WTC11 (cell line): Measurements from ENCODE around the gene ADAMTS9. TPM values are rescaled to one million over a fixed set of nuclear protein-coding genes. Genes with fewer than 3 reads are reported as not detected.

Experiments used
- ATAC-seq: fragments of 200-7000 bp; cut with Tn5 transposase; 2 replicates; pipeline ENCODE4 v1.10.0; 2021; ENCODE audit warnings: mild to moderate bottlenecking, moderate library complexity
- CTCF ChIA-PET: fragments of 300-600 bp; sonication (Branson Sonifier 250); formaldehyde crosslinking; loops from one replicate; lab custom pipeline; 2021; ENCODE audit warnings: antibody characterized with exemption; lab: Charles Lee
- POLR2A ChIA-PET: fragments of 350-600 bp; sonication (Branson Sonifier 250); formaldehyde crosslinking; loops from one replicate; lab custom pipeline; 2021; ENCODE audit warnings: antibody characterized with exemption; lab: Charles Lee
- DNase-seq: peaks from one replicate; pipeline ENCODE4 v3.0.0; 2021; ENCODE audit warnings: low spot score
- H3K27ac Mint-ChIP-seq: 2 replicates; pipeline ENCODE4 v1.8.0; 2021; ENCODE audit warnings: mixed read lengths
- H3K27me3 Mint-ChIP-seq: 2 replicates; pipeline ENCODE4 v1.8.0; 2021; ENCODE audit warnings: low read depth, mild to moderate bottlenecking, moderate library complexity, mixed read lengths
- H3K36me3 Mint-ChIP-seq: 2 replicates; pipeline ENCODE4 v1.8.0; 2021; ENCODE audit warnings: mixed read lengths
- H3K4me1 Mint-ChIP-seq: 2 replicates; pipeline ENCODE4 v1.8.0; 2022; ENCODE audit warnings: mixed read lengths
- H3K4me3 Mint-ChIP-seq: 2 replicates; pipeline ENCODE4 v1.8.0; 2021; ENCODE audit warnings: mild to moderate bottlenecking, moderate library complexity, mixed read lengths
- H3K9me3 Mint-ChIP-seq: 2 replicates; pipeline ENCODE4 v1.8.0; 2021; ENCODE audit warnings: mixed read lengths
- KAT7 ChIP-seq: sonication (generic); formaldehyde crosslinking; IDR thresholded peaks from 2 replicates; pipeline ENCODE4 v1.8.1; 2023; ENCODE audit warnings: missing genetic modification reagents, mild to moderate bottlenecking, borderline replicate concordance
- NR1H2 ChIP-seq: sonication (generic); formaldehyde crosslinking; IDR thresholded peaks from 2 replicates; pipeline ENCODE4 v1.9.0; 2021; ENCODE audit warnings: mild to moderate bottlenecking, moderate library complexity, missing genetic modification reagents
- NR3C1 ChIP-seq: sonication (generic); formaldehyde crosslinking; conservative IDR thresholded peaks from 2 replicates; pipeline ENCODE4 v1.8.1; 2023; ENCODE audit warnings: low read depth, mild to moderate bottlenecking, missing genetic modification reagents
- SP1 ChIP-seq: sonication (generic); formaldehyde crosslinking; conservative IDR thresholded peaks from 2 replicates; pipeline ENCODE4 v1.8.1; 2022; ENCODE audit warnings: missing genetic modification reagents
- ZNF317 ChIP-seq: sonication (generic); formaldehyde crosslinking; IDR thresholded peaks from 2 replicates; pipeline ENCODE4 v1.8.1; 2023; ENCODE audit warnings: low read depth, mild to moderate bottlenecking, moderate library complexity, missing genetic modification reagents, borderline replicate concordance
- total RNA-seq: library from RNA; stranded (reverse); gene quantifications from 3 replicates; pipeline ENCODE4 v1.2.3, GENCODE V29; 2021
- TF ChIP-seq, protein P1 (sequence below): sonication (generic); formaldehyde crosslinking; IDR thresholded peaks from 2 replicates; pipeline ENCODE4 v1.8.1; 2023; ENCODE audit warnings: mild to moderate bottlenecking, missing genetic modification reagents, borderline replicate concordance
- TF ChIP-seq, protein P2 (sequence below): sonication (generic); formaldehyde crosslinking; IDR thresholded peaks from 2 replicates; pipeline ENCODE4 v1.8.1; 2022; ENCODE audit warnings: mild to moderate bottlenecking, moderate library complexity, missing genetic modification reagents
- TF ChIP-seq, protein P3 (sequence below): sonication (generic); formaldehyde crosslinking; IDR thresholded peaks from 2 replicates; pipeline ENCODE4 v1.8.1; 2023; ENCODE audit warnings: mild to moderate bottlenecking, missing genetic modification reagents
- TF ChIP-seq, protein P4 (sequence below): sonication (generic); formaldehyde crosslinking; IDR thresholded peaks from 2 replicates; pipeline ENCODE4 v1.8.0; 2022; ENCODE audit warnings: missing genetic modification reagents
- TF ChIP-seq, protein P5 (sequence below): sonication (generic); formaldehyde crosslinking; IDR thresholded peaks from 2 replicates; pipeline ENCODE4 v1.8.0; 2023; ENCODE audit warnings: missing genetic modification reagents
- TF ChIP-seq, protein P6 (sequence below): sonication (generic); formaldehyde crosslinking; IDR thresholded peaks from 2 replicates; pipeline ENCODE4 v1.8.1; 2023; ENCODE audit warnings: mild to moderate bottlenecking, missing genetic modification reagents

Gene ADAMTS9
- total RNA-seq, 1 experiment from 2014 or later = 3.1 TPM

DNA sequence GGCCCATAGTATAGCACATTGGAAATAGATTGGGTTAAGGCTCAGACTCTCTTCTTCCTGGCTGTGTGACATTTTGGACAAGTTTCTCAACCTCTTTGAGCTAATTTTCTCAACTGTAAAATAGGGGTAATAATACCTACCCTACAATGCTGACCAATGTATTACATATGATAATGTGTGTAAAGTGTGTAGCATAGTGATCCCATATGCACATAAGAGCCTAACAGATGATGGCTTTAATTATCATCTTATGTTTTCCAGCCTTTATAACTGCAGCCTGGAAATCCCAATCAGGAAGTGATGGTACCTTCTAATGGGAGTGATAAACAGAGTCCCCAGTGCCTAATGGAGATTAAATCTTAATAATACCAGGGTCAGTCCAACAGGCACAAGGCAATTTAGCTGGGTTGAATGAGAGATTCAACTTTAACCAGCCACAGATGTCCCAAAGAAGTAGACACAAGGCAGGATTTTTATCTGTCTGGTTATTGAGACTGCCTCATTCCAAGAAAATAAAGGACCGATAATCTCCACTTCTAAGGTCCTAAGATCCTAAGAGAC is 12.0 kb downstream of the ADAMTS9 start:
- Mint-ChIP-seq H3K4me3 (no peak overlapping the region), H3K36me3 (no peaks in the 10 kb centered on the region), H3K4me1 (peaks cover 30% of the 10 kb centered on the region), H3K27ac (no peak overlapping the region), H3K27me3 (peaks cover 42% of the 10 kb centered on the region), H3K9me3 (no peaks in the 10 kb centered on the region)
- ATAC-seq (no peak), DNase-seq (no peak)
- ChIA-PET POLR2A (no interaction called here), CTCF (no interaction called here)
- TF ChIP-seq, protein P1, sequence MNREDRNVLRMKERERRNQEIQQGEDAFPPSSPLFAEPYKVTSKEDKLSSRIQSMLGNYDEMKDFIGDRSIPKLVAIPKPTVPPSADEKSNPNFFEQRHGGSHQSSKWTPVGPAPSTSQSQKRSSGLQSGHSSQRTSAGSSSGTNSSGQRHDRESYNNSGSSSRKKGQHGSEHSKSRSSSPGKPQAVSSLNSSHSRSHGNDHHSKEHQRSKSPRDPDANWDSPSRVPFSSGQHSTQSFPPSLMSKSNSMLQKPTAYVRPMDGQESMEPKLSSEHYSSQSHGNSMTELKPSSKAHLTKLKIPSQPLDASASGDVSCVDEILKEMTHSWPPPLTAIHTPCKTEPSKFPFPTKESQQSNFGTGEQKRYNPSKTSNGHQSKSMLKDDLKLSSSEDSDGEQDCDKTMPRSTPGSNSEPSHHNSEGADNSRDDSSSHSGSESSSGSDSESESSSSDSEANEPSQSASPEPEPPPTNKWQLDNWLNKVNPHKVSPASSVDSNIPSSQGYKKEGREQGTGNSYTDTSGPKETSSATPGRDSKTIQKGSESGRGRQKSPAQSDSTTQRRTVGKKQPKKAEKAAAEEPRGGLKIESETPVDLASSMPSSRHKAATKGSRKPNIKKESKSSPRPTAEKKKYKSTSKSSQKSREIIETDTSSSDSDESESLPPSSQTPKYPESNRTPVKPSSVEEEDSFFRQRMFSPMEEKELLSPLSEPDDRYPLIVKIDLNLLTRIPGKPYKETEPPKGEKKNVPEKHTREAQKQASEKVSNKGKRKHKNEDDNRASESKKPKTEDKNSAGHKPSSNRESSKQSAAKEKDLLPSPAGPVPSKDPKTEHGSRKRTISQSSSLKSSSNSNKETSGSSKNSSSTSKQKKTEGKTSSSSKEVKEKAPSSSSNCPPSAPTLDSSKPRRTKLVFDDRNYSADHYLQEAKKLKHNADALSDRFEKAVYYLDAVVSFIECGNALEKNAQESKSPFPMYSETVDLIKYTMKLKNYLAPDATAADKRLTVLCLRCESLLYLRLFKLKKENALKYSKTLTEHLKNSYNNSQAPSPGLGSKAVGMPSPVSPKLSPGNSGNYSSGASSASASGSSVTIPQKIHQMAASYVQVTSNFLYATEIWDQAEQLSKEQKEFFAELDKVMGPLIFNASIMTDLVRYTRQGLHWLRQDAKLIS (CRISPR knock-in tag) = no peak
- TF ChIP-seq, protein P2, sequence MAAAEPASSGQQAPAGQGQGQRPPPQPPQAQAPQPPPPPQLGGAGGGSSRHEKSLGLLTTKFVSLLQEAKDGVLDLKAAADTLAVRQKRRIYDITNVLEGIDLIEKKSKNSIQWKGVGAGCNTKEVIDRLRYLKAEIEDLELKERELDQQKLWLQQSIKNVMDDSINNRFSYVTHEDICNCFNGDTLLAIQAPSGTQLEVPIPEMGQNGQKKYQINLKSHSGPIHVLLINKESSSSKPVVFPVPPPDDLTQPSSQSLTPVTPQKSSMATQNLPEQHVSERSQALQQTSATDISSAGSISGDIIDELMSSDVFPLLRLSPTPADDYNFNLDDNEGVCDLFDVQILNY (CRISPR knock-in tag) = no peak
- TF ChIP-seq, protein P3, sequence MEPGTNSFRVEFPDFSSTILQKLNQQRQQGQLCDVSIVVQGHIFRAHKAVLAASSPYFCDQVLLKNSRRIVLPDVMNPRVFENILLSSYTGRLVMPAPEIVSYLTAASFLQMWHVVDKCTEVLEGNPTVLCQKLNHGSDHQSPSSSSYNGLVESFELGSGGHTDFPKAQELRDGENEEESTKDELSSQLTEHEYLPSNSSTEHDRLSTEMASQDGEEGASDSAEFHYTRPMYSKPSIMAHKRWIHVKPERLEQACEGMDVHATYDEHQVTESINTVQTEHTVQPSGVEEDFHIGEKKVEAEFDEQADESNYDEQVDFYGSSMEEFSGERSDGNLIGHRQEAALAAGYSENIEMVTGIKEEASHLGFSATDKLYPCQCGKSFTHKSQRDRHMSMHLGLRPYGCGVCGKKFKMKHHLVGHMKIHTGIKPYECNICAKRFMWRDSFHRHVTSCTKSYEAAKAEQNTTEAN = no peak
- TF ChIP-seq ZNF317 (CRISPR knock-in tag) (no peak), KAT7 (CRISPR knock-in tag) (no peak), NR3C1 (no peak), SP1 (CRISPR knock-in tag) (no peak)

DNA sequence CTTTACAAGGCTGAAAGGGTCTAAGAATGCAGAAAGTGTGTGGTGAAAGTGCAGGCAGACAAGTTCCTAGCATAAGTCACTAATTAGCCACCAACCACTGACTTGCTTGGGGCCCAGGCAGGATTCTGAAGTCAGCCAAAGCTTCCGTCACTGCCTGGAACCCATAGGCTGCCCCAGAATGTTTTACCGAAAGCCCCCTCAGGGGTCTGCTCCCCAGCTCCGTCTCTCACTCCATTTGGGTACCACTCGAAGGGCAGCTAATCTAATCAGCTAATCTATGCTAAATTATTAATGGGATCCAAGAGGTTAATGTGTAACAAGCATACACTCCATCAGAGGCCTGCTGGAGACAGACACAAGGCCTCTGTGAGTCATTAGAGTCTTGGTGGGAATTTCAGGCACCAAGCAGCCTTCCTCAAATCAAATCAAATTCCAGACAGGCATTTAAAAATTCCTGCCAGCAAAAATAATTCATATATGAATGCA is 13.2 kb downstream of the ADAMTS9 start:
- no peak for DNase-seq
- TF ChIP-seq NR1H2 (CRISPR knock-in tag) = no peak
- TF ChIP-seq, protein P4, sequence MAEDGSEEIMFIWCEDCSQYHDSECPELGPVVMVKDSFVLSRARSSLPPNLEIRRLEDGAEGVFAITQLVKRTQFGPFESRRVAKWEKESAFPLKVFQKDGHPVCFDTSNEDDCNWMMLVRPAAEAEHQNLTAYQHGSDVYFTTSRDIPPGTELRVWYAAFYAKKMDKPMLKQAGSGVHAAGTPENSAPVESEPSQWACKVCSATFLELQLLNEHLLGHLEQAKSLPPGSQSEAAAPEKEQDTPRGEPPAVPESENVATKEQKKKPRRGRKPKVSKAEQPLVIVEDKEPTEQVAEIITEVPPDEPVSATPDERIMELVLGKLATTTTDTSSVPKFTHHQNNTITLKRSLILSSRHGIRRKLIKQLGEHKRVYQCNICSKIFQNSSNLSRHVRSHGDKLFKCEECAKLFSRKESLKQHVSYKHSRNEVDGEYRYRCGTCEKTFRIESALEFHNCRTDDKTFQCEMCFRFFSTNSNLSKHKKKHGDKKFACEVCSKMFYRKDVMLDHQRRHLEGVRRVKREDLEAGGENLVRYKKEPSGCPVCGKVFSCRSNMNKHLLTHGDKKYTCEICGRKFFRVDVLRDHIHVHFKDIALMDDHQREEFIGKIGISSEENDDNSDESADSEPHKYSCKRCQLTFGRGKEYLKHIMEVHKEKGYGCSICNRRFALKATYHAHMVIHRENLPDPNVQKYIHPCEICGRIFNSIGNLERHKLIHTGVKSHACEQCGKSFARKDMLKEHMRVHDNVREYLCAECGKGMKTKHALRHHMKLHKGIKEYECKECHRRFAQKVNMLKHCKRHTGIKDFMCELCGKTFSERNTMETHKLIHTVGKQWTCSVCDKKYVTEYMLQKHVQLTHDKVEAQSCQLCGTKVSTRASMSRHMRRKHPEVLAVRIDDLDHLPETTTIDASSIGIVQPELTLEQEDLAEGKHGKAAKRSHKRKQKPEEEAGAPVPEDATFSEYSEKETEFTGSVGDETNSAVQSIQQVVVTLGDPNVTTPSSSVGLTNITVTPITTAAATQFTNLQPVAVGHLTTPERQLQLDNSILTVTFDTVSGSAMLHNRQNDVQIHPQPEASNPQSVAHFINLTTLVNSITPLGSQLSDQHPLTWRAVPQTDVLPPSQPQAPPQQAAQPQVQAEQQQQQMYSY (CRISPR knock-in tag) = no peak
- TF ChIP-seq, all 79 proteins: peak for 0
- Mint-ChIP-seq H3K9me3 (no peaks in the 10 kb centered on the region), H3K36me3 (no peaks in the 10 kb centered on the region), H3K4me3 (no peak overlapping the region), H3K27me3 (peaks cover 31% of the 10 kb centered on the region), H3K27ac (no peak overlapping the region), H3K4me1 (peaks cover 27% of the 10 kb centered on the region)
- ChIA-PET POLR2A (no interaction called here), CTCF (no interaction called here)
- no peak for ATAC-seq

DNA sequence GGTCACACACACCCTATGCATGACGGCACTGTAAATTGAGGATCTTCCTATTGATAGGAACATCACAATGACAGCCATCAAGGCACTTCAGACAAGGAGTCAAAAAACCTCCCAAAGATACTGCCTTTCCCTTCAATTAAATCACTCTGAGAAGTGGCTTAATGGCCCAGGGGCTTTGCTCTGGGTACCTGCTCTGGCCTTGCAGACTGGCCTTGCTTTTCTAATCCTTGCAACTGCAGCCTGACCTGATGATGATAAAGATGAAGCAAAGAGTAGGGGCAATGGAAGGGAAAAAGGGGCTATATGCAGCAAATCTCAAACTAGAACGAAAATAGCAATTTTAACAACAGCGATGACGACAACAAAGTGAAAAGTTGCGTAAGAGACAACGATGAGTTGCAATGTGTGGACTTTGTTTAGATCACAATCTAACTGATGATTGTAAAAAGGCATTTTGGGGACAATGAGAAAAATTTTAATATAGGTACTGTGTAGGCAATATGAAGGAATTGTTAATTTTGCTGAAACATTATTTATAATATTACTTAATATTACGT is 14.6 kb downstream of the ADAMTS9 start:
- peaks cover 25% of the 10 kb centered on the region for H3K4me1 Mint-ChIP-seq
- DNase-seq = no peak
- H3K9me3 Mint-ChIP-seq = no peaks in the 10 kb centered on the region
- peaks cover 17% of the 10 kb centered on the region for H3K27me3 Mint-ChIP-seq
- ChIA-PET POLR2A (no interaction called here), CTCF (no interaction called here)
- H3K27ac Mint-ChIP-seq = no peak overlapping the region
- no peak overlapping the region for H3K4me3 Mint-ChIP-seq
- ATAC-seq = no peak
- H3K36me3 Mint-ChIP-seq = no peaks in the 10 kb centered on the region
- TF ChIP-seq, protein P5, sequence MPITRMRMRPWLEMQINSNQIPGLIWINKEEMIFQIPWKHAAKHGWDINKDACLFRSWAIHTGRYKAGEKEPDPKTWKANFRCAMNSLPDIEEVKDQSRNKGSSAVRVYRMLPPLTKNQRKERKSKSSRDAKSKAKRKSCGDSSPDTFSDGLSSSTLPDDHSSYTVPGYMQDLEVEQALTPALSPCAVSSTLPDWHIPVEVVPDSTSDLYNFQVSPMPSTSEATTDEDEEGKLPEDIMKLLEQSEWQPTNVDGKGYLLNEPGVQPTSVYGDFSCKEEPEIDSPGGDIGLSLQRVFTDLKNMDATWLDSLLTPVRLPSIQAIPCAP = no peak
- TF ChIP-seq, protein P4 (CRISPR knock-in tag) = no peak
- TF ChIP-seq, protein P6, sequence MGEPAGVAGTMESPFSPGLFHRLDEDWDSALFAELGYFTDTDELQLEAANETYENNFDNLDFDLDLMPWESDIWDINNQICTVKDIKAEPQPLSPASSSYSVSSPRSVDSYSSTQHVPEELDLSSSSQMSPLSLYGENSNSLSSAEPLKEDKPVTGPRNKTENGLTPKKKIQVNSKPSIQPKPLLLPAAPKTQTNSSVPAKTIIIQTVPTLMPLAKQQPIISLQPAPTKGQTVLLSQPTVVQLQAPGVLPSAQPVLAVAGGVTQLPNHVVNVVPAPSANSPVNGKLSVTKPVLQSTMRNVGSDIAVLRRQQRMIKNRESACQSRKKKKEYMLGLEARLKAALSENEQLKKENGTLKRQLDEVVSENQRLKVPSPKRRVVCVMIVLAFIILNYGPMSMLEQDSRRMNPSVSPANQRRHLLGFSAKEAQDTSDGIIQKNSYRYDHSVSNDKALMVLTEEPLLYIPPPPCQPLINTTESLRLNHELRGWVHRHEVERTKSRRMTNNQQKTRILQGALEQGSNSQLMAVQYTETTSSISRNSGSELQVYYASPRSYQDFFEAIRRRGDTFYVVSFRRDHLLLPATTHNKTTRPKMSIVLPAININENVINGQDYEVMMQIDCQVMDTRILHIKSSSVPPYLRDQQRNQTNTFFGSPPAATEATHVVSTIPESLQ (CRISPR knock-in tag) = no peak
- TF ChIP-seq, protein P3 = no peak
